Measurements from ENCODE around the gene EBF4. TPM values are rescaled to one million over a fixed set of nuclear protein-coding genes. Genes with fewer than 3 reads are reported as not detected.
A peak's percentile ranks its signal among the peaks of the same experiment; 100 is the strongest.

EBF4 gene
- total and polyA plus RNA-seq, 10 of the 15 experiments (the other 5 are each of a cell fraction or from before 2014, with no cell fraction given), result 0.13 TPM; not detected in 9

DNA sequence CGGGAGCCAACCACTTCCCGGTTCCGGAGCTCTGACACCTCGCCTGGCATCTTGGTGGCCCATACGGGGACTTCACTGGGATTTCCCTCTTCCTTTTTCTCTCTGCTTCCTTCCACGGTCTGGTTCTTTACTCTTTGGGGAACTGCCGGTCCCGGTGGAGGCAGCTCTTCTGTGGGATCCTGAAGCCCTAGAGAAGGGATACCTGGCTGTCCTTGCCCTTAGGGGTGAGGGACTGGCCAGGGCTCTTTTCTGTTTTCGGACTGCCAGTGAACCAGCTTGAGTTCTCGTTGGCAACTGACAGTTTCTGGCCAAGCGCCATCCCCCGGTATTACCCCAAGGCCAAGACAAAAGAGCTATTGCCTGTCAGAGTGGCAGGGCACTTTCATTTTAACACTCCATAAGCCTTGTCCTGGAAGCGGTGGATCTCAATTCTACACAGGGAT, 108.7 kb downstream of the EBF4 start:
- no peak for FAIRE-seq
- RAD21 ChIA-PET (ENCODE audit: unreplicated experiment), result interaction anchor here (0.9 kb wide), 1 partner anchor 200 kb away, joined by 3 read pairs; no protein-coding TSS in a partner anchor
- Histone ChIP-seq H3K9ac (ENCODE audit: control insufficient read depth, insufficient read depth, low read length) (no peak overlapping the region), H3K4me3 (no peak overlapping the region), H3K79me2 (ENCODE audit: control insufficient read depth, insufficient read depth, low read length) (no peaks in the 10 kb centered on the region), H3K27ac (ENCODE audit: control insufficient read depth, insufficient read depth) (no peak overlapping the region), H3K36me3 (ENCODE audit: control insufficient read depth in 2 of 2, insufficient read depth in 2 of 2, low read length in 1 of 2) (no peaks in the 10 kb centered on the region), H3K4me2 (ENCODE audit: control insufficient read depth, insufficient read depth) (peak overlapping the region; percentile 43; the same call in 1 of the 2 replicates), H2AFZ (ENCODE audit: control insufficient read depth, low read depth, low read length) (no peak overlapping the region), H3K4me1 (ENCODE audit: control insufficient read depth, insufficient read depth, low read length) (no peaks in the 10 kb centered on the region), H4K20me1 (ENCODE audit: control insufficient read depth, insufficient read depth) (no peaks in the 10 kb centered on the region), H3K27me3 (replicated peaks in 1 of 2; ENCODE audit: control insufficient read depth in 2 of 2, insufficient read depth in 2 of 2, low read length in 1 of 2) (peaks cover 17 to 20% of the 10 kb centered on the region in 2 experiments), H3K9me3 (replicated peaks; ENCODE audit: control insufficient read depth, insufficient read depth, low read length) (no peaks in the 10 kb centered on the region)
- in situ Hi-C loops (cut with MboI), result no loop called here
- CTCF ChIA-PET, result no interaction called here
- intact Hi-C loops (cut with micrococcal nuclease; ENCODE audit: unreplicated experiment), result no loop called here
- BruUV-seq (replicated peaks), result no TSS peak
- WGBS (ENCODE audit: insufficient coverage, insufficient replicate concordance, low lambda C conversion rate, missing lambda C conversion rate), result 11% methylated on average over 13 of the region's 13 CpGs
- no peak for DNase-seq (ENCODE audit: low read depth, low spot score)
- SMC1A ChIA-PET (ENCODE audit: uncharacterized antibody, unreplicated experiment), result interaction anchor here (0.8 to 1.1 kb wide), 2 partner anchors 10 to 51 kb away, joined by 3 read pairs; no protein-coding TSS in a partner anchor
- ATAC-seq, result peak; percentile 13; the same call in 1 of the 3 replicates
- POLR2A ChIA-PET, result no interaction called here
- TF ChIP-seq, protein P1, sequence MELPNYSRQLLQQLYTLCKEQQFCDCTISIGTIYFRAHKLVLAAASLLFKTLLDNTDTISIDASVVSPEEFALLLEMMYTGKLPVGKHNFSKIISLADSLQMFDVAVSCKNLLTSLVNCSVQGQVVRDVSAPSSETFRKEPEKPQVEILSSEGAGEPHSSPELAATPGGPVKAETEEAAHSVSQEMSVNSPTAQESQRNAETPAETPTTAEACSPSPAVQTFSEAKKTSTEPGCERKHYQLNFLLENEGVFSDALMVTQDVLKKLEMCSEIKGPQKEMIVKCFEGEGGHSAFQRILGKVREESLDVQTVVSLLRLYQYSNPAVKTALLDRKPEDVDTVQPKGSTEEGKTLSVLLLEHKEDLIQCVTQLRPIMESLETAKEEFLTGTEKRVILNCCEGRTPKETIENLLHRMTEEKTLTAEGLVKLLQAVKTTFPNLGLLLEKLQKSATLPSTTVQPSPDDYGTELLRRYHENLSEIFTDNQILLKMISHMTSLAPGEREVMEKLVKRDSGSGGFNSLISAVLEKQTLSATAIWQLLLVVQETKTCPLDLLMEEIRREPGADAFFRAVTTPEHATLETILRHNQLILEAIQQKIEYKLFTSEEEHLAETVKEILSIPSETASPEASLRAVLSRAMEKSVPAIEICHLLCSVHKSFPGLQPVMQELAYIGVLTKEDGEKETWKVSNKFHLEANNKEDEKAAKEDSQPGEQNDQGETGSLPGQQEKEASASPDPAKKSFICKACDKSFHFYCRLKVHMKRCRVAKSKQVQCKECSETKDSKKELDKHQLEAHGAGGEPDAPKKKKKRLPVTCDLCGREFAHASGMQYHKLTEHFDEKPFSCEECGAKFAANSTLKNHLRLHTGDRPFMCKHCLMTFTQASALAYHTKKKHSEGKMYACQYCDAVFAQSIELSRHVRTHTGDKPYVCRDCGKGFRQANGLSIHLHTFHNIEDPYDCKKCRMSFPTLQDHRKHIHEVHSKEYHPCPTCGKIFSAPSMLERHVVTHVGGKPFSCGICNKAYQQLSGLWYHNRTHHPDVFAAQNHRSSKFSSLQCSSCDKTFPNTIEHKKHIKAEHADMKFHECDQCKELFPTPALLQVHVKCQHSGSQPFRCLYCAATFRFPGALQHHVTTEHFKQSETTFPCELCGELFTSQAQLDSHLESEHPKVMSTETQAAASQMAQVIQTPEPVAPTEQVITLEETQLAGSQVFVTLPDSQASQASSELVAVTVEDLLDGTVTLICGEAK (IDR thresholded peaks at IDR 0.05; ENCODE audit: borderline replicate concordance), result no peak
- TF ChIP-seq RELA (IDR thresholded peaks at IDR 0.05; ENCODE audit: borderline replicate concordance, partially characterized antibody) (no peak), SMAD5 (IDR thresholded peaks at IDR 0.05; ENCODE audit: low read depth) (no peak), ZNF384 (IDR thresholded peaks at IDR 0.05; ENCODE audit: borderline replicate concordance, low read depth, low read length) (no peak), IRF4 (IDR thresholded peaks at IDR 0.05; ENCODE audit: low read depth, low read length) (no peak), GABPA (IDR thresholded peaks at IDR 0.05; ENCODE audit: low read depth) (no peak), CREM (IDR thresholded peaks at IDR 0.05; ENCODE audit: low read depth) (no peak), NR2C2 (IDR thresholded peaks at IDR 0.05; ENCODE audit: borderline replicate concordance, control insufficient read depth, insufficient read length, low read depth) (no peak), BCL11A (IDR thresholded peaks at IDR 0.05; ENCODE audit: low read depth, low read length) (no peak), ZBED1 (IDR thresholded peaks at IDR 0.05; ENCODE audit: borderline replicate concordance) (no peak), KDM1A (IDR thresholded peaks at IDR 0.05; ENCODE audit: borderline replicate concordance) (no peak), PAX5 (IDR thresholded peaks at IDR 0.05; ENCODE audit: borderline replicate concordance, low read depth, low read length) (no peak), JUND (IDR thresholded peaks at IDR 0.05; ENCODE audit: low read depth, low read length) (no peak), LARP7 (IDR thresholded peaks at IDR 0.05) (no peak)
- TF ChIP-seq, protein P2, sequence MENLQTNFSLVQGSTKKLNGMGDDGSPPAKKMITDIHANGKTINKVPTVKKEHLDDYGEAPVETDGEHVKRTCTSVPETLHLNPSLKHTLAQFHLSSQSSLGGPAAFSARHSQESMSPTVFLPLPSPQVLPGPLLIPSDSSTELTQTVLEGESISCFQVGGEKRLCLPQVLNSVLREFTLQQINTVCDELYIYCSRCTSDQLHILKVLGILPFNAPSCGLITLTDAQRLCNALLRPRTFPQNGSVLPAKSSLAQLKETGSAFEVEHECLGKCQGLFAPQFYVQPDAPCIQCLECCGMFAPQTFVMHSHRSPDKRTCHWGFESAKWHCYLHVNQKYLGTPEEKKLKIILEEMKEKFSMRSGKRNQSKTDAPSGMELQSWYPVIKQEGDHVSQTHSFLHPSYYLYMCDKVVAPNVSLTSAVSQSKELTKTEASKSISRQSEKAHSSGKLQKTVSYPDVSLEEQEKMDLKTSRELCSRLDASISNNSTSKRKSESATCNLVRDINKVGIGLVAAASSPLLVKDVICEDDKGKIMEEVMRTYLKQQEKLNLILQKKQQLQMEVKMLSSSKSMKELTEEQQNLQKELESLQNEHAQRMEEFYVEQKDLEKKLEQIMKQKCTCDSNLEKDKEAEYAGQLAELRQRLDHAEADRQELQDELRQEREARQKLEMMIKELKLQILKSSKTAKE (IDR thresholded peaks at IDR 0.05; ENCODE audit: low read depth, poor library complexity, severe bottlenecking), result no peak
- TF ChIP-seq, protein P3, sequence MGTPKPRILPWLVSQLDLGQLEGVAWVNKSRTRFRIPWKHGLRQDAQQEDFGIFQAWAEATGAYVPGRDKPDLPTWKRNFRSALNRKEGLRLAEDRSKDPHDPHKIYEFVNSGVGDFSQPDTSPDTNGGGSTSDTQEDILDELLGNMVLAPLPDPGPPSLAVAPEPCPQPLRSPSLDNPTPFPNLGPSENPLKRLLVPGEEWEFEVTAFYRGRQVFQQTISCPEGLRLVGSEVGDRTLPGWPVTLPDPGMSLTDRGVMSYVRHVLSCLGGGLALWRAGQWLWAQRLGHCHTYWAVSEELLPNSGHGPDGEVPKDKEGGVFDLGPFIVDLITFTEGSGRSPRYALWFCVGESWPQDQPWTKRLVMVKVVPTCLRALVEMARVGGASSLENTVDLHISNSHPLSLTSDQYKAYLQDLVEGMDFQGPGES (IDR thresholded peaks at IDR 0.05), result no peak
- TF ChIP-seq, protein P4, sequence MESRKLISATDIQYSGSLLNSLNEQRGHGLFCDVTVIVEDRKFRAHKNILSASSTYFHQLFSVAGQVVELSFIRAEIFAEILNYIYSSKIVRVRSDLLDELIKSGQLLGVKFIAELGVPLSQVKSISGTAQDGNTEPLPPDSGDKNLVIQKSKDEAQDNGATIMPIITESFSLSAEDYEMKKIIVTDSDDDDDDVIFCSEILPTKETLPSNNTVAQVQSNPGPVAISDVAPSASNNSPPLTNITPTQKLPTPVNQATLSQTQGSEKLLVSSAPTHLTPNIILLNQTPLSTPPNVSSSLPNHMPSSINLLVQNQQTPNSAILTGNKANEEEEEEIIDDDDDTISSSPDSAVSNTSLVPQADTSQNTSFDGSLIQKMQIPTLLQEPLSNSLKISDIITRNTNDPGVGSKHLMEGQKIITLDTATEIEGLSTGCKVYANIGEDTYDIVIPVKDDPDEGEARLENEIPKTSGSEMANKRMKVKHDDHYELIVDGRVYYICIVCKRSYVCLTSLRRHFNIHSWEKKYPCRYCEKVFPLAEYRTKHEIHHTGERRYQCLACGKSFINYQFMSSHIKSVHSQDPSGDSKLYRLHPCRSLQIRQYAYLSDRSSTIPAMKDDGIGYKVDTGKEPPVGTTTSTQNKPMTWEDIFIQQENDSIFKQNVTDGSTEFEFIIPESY (IDR thresholded peaks at IDR 0.05), result no peak

Measured in GM12878 (cell line).